ENCODE measurements around the gene STK32C.
"Not testable (repeated sequence)": the region's sequence is repeated elsewhere in the genome, so short reads cannot be mapped to it uniquely, and the experiment has no call there.

STK32C gene

GRCh38 chr10:132317477-132317876, 9.7 kb upstream of the STK32C start:
- not testable (repeated sequence) for DNase-seq (ENCODE audit: low spot score)

- no peak for DNase-seq (ENCODE audit: low spot score)
Observed at GRCh38 chr10:132316133-132316532, 8.4 kb upstream of the STK32C start.

GRCh38 chr10:132314881-132315280, 7.1 kb upstream of the STK32C start:
- DNase-seq (ENCODE audit: low spot score) = not testable (repeated sequence)

- DNase-seq (ENCODE audit: low spot score) = no peak
Observed at GRCh38 chr10:132314336-132314735, 6.6 kb upstream of the STK32C start.

DNA sequence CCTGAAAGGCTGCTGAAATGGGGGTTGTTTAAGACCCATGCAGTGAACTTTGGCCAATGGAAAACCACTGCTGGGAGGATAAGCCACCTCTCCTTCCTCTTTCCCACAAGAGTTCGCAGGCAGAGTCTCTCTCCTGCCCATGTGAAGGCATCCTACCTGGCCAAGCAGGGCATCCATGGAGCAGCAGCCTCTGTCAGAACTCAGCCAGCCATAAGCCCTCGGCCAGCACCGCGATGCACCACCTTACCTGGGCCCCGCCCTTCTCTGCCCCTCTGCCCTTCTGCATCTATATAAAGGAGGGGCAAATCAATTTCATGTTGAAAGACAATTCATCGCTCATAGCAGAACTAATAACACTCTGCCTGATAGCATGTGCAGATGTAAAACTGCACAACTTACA, 6.1 kb upstream of the STK32C start:
- no peak for DNase-seq (ENCODE audit: low spot score)

- DNase-seq (ENCODE audit: low spot score) = no peak
Observed at GRCh38 chr10:132313305-132313704, 5.6 kb upstream of the STK32C start.

DNA sequence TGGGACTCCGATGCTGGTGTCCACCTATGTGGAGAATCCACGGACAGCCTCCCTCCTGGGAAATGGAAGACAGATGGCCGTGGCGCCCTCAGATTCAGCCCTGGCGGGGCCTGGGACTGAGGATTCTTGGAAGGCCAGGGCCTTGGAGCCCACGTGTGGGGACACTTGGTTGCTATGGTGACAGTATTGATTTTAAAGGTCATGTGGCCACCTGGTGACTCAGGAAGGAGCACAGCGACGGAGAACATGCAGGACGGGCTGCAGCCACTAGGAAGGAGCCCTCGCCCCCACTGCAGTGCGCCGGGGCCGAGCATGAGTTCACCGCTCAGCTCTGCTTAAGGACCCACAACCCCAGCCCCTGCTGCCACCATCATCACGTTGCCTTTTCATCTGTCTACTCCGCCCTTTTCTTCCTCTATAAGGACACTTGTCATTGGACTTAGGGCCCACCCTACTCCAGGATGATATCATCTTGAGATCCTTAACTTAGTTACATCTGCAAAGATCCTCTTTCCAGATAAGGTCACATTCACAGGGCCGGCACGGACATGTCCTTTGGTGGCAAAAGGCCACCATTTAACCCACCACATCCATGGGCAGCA, 3.7 kb upstream of the STK32C start:
- DNase-seq (ENCODE audit: low spot score) = no peak

DNA sequence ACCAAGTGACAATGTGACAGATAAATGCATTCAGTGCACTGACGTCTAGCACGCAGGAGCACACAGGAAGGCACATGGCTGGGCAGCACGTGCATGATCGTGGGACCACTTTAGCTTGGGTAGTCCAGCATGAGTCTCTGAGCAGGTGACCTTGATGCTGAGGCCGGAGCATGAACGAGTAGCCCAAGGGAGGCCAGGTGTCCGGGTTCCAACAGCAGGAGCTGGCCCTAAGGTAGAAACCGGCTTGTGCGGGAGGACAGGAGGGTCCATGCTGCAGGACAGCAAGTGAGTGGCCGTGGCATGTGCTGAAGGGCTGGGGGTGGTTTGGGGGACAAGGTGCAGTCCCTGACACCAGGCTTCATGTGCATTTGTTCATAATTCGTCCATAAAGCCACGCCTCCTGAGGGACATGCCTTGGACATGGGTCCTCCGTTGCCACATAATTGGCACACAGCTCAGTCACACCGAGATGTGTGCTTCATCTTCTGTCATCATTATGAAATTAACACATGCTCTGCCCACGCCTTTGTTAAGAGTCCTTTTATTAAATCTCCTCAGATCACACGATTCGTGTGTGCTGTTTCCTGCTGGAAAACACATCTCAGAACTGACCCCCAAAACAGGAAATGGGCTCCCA, 3.1 kb upstream of the STK32C start:
- no peak for DNase-seq (ENCODE audit: low spot score)

DNA sequence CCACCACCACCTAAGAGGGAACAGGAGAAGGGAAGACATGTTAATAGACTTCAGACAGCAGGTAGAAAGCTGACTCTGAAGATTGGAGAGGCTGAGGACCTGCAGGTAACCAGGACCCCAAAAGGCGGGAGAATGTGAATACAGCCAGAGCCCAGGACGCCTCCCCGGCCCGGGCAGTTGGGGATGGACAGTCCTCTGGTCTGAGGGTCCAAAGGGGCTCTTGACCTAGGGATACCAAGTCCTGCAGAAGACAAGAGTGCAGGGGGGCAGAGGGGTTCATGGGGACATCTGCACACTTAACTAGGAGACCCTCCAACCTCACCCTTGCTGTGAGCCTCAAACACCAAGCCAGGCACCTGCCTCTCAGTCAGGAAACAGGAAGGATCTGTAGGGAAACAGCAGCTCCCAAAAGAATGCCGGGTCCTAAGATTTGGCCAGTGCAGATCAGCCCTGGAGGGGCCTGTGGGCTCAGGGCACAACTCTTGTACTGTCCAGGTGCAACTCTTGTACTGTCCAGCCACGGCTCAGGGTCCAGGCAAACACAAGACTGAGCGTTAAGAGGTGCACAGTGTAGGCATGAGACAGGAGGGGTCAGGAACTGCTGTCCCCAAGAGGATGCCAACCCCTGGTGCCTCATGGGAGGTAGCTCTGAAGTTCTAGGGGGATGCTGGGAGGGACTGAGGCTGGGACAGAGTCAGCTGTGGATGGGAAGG, 2.3 kb upstream of the STK32C start:
- no peak for DNase-seq (ENCODE audit: low spot score)

GRCh38 chr10:132309471-132309865, 1.7 kb upstream of the STK32C start:
- no peak for DNase-seq (ENCODE audit: low spot score)

GRCh38 chr10:132308587-132309470, 1.1 kb upstream of the STK32C start:
- DNase-seq (ENCODE audit: low spot score) = no peak

- DNase-seq (ENCODE audit: low spot score) = peak; percentile 9
Observed at GRCh38 chr10:132306864-132307751, 642 bp downstream of the STK32C start.

DNA sequence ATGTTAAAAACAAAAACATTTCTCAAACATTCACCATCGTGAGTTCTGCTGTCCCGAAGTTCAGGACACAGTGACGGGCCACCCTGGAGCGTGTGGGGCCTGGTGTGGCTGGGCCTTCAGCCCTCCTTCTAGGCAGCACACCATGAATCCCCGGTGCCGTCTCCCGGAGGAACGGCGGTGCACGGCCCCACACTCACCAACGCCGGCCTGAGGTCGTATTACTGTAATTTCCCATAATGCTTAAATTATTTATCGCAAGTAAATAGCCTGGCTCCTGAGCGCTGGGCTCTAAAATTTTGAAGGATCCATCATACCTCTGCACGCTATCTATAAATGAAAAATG, 1.4 kb downstream of the STK32C start:
- no peak for DNase-seq (ENCODE audit: low spot score)

DNA sequence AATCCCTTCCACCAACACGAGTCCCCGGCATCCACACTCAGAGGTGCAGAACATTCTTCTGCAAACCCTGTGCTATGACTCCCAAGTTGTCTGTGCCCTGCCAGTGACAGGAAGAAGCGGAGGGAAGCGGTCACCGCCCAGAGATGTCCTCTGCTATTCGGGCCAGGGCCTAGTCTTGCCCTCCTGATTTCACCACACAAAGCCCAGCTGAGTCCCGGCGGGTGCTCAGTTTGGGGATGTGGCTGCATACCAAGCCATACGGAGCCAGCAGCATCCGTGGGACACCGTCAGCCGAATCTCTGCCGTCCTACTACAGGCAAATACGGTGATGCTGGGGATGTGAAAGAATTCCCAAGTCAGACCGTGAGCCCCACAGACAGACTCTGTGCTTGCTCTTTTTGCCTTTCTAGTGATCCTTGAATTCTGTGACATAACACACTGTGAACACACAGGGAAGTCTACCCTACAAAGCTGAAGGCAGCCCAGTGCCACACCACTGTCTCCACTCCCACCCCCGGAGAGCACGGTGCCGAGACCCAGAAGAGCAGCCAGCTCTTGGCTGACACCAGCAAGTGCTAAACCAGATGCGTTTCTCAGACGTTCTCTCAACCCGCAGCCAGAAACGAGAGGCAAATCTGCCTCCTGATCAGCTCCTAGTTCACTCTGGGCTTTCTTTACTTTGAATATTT, 2.0 kb downstream of the STK32C start:
- DNase-seq (ENCODE audit: low spot score) = no peak

DNA sequence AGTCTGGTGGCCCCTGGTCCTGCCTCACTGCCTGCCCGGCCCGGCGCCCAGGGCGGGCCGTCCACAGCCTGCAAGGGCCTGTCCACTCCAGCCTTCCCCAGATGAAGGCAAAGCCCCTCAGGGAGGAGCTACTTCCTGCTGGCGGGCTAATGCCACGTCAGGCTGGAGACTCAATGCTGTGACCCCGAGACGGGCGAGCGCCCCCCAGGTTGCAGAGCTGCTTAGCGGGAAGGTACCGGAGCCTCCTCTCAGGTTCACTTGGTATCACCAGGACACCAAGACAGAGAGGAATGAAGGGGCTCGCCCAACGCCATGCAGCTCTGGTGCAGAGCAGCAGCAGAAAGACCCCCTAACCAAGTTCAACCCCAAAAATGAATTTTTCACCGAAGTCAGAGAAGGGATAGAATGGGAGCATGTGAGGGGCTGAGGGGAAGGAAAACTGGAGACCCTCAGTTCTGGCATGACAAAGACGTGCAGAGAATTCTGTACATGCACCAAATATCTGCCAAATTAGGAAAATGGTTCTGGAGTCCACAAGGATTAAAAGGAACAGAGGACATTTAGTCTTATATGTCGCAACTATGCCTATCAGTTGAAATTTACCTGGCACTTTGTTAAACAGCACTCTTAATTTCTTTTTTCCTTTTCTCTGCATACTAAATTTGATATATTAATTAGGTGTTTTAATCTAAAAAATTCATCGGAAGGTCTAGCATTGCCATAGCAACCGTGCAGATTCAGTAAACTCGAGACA, 2.8 kb downstream of the STK32C start:
- no peak for DNase-seq (ENCODE audit: low spot score)

GRCh38 chr10:132303361-132304115, 4.2 kb downstream of the STK32C start:
- DNase-seq (ENCODE audit: low spot score) = no peak

DNA sequence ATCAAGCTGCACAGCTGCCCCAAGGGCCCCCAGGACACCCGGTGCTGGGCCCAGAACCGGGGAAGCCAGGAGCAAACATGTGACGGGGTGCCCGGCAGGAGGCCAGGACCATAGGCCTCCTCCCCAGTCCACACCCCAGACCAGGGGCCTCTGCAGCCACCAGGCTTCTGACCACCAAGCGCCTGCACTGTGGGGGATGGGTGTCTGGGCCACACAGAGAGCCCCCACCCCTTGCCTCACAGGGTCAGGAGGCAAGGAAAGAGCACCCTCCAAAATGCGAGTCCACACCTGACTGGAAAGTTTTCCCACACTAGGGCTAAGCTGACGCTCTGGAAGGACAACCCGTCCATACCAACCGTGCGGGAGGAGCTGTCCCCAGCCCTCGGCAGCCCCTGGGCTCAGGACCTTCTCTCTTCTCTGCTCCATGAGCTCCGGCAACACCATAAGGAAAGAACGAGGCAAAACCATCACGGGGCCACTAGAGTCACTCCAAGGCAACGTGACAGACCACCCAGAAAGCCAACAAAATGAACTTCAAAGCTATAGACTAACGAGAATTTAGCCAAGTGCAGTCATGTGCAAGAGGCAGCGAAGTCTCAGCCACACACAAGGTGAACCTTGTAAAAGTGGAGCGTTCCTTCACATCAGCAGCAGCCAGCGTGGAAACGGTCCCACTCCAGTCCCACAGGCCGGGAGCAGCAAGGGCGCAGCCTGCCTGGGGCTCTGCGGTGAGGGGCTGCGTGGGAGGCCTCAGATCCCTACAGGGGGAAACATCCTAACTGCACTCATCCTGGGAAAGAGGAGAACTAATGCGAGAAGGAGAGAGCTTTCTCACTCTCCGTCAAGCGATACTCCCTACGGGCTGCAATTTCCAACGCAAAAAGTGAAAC, 5.1 kb downstream of the STK32C start:
- no peak for DNase-seq (ENCODE audit: low spot score)
